H9 (cell line): ENCODE measurements around the gene DCAF11. TPM values are rescaled to one million over a fixed set of nuclear protein-coding genes. Genes with fewer than 3 reads are reported as not detected.

Experiments used
- DNase-seq: peaks from one replicate; pipeline ENCODE4 v3.0.0-alpha.2; 2017
- H2AFZ ChIP-seq: one replicate; pipeline ENCODE4 v1.6.1; 2013; ENCODE audit warnings: mild to moderate bottlenecking, low read length, control low read depth, moderate library complexity
- H2AK5ac ChIP-seq: 2 replicates; pipeline ENCODE4 v1.6.1; 2013; ENCODE audit warnings: low read length, control low read depth, mixed read lengths; ENCODE audit not compliant: insufficient read length
- H2BK120ac ChIP-seq: one replicate; pipeline ENCODE4 v1.6.1; 2013; ENCODE audit warnings: low read depth, mild to moderate bottlenecking, low read length, control low read depth, inconsistent platforms; ENCODE audit not compliant: poor library complexity, severe bottlenecking
- H2BK12ac ChIP-seq: 2 replicates; pipeline ENCODE4 v1.6.1; 2013; ENCODE audit warnings: low read length, control low read depth, mixed read lengths, low read depth; ENCODE audit not compliant: insufficient read length
- H2BK15ac ChIP-seq: 2 replicates; pipeline ENCODE4 v1.6.1; 2013; ENCODE audit warnings: low read depth, low read length, control low read depth
- H2BK20ac ChIP-seq: one replicate; pipeline ENCODE4 v1.6.1; 2013; ENCODE audit warnings: low read depth, mild to moderate bottlenecking, low read length, control low read depth, inconsistent platforms; ENCODE audit not compliant: poor library complexity, severe bottlenecking
- H2BK5ac ChIP-seq: 2 replicates; pipeline ENCODE4 v1.6.1; 2013; ENCODE audit warnings: low read length, control low read depth, mixed read lengths; ENCODE audit not compliant: insufficient read length
- H3K14ac ChIP-seq: 2 replicates; pipeline ENCODE4 v1.6.1; 2013; ENCODE audit warnings: low read length, control low read depth; ENCODE audit not compliant: insufficient read depth
- H3K18ac ChIP-seq: 2 replicates; pipeline ENCODE4 v1.6.1; 2013; ENCODE audit warnings: low read depth, mild to moderate bottlenecking, mixed read lengths, low read length, control low read depth; ENCODE audit not compliant: insufficient read length
- H3K23ac ChIP-seq: 2 replicates; pipeline ENCODE4 v1.6.1; 2013; ENCODE audit warnings: low read length, control low read depth, mixed read lengths, low read depth; ENCODE audit not compliant: insufficient read length
- H3K23me2 ChIP-seq: 2 replicates; pipeline ENCODE4 v1.6.1; 2013; ENCODE audit warnings: low read depth, mild to moderate bottlenecking, mixed read lengths, low read length, control low read depth; ENCODE audit not compliant: insufficient read length, poor library complexity, severe bottlenecking
- H3K27ac ChIP-seq: 2 replicates; pipeline ENCODE4 v1.5.1; 2013; ENCODE audit warnings: low read length, control low read depth, mixed read lengths, low read depth; ENCODE audit not compliant: insufficient read length
- H3K27me3 ChIP-seq: 2 replicates; pipeline ENCODE4 v1.6.1; 2013; ENCODE audit warnings: low read length, control low read depth, inconsistent platforms; ENCODE audit not compliant: insufficient read depth
- H3K4ac ChIP-seq: 2 replicates; pipeline ENCODE4 v1.6.1; 2013; ENCODE audit warnings: low read depth, mild to moderate bottlenecking, control low read depth, inconsistent platforms, low read length, moderate library complexity
- H3K4me1 ChIP-seq: 2 replicates; pipeline ENCODE4 v1.6.1; 2013; ENCODE audit warnings: low read length, control low read depth, inconsistent platforms; ENCODE audit not compliant: insufficient read depth
- H3K4me2 ChIP-seq: 2 replicates; pipeline ENCODE4 v1.6.1; 2013; ENCODE audit warnings: low read length, control low read depth, mixed read lengths; ENCODE audit not compliant: insufficient read length, insufficient read depth
- H3K56ac ChIP-seq: 2 replicates; pipeline ENCODE4 v1.6.1; 2013; ENCODE audit warnings: low read depth, mild to moderate bottlenecking, mixed read lengths, low read length, control low read depth; ENCODE audit not compliant: insufficient read length
- H3K79me1 ChIP-seq: 2 replicates; pipeline ENCODE4 v1.6.1; 2013; ENCODE audit warnings: low read depth, mild to moderate bottlenecking, moderate library complexity, low read length, control low read depth, inconsistent platforms; ENCODE audit not compliant: insufficient read depth, poor library complexity, severe bottlenecking
- H3K79me2 ChIP-seq: 2 replicates; pipeline ENCODE4 v1.6.1; 2013; ENCODE audit warnings: low read length, control low read depth, inconsistent platforms; ENCODE audit not compliant: insufficient read depth
- H3K9ac ChIP-seq: 2 replicates; pipeline ENCODE4 v1.6.1; 2013; ENCODE audit warnings: low read length, control low read depth, mixed read lengths; ENCODE audit not compliant: insufficient read length; ENCODE audit errors: extremely low read depth
- H3K9me3 ChIP-seq: one replicate; pipeline ENCODE4 v1.6.1; 2013; ENCODE audit warnings: low read depth, low read length, inconsistent platforms; ENCODE audit not compliant: control insufficient read depth
- H3T11ph ChIP-seq: one replicate; pipeline ENCODE4 v1.6.1; 2013; ENCODE audit warnings: mild to moderate bottlenecking, low read length, control low read depth, inconsistent platforms
- H4K20me1 ChIP-seq: one replicate; pipeline ENCODE4 v1.6.1; 2013; ENCODE audit not compliant: control insufficient read depth, insufficient read length, insufficient read depth
- H4K5ac ChIP-seq: 2 replicates; pipeline ENCODE4 v1.6.1; 2013; ENCODE audit warnings: low read depth, mild to moderate bottlenecking, mixed read lengths, low read length, control low read depth; ENCODE audit not compliant: insufficient read length
- H4K8ac ChIP-seq: replicated peaks from 2 replicates; pipeline ENCODE4 v1.6.1; 2013; ENCODE audit warnings: low read length, control low read depth, mixed read lengths, low read depth; ENCODE audit not compliant: insufficient read length
- H4K91ac ChIP-seq: 2 replicates; pipeline ENCODE4 v1.6.1; 2013; ENCODE audit warnings: low read depth, mild to moderate bottlenecking, moderate library complexity, mixed read lengths, low read length, control low read depth; ENCODE audit not compliant: insufficient read length
- H3K27ac Mint-ChIP-seq, 3 experiments: 2 replicates in 2 of 3; 3 replicates in 1 of 3; pipeline ENCODE4 v1.8.0; 2020 to 2021; ENCODE audit warnings: mixed read lengths in 3 of 3, mild to moderate bottlenecking in 1 of 3, moderate library complexity in 1 of 3
- H3K27me3 Mint-ChIP-seq: 2 replicates; pipeline ENCODE4 v1.8.0; 2021; ENCODE audit warnings: low read depth, mild to moderate bottlenecking, moderate library complexity, mixed read lengths
- H3K36me3 Mint-ChIP-seq, 3 experiments: 2 replicates in 2 of 3; 3 replicates in 1 of 3; pipeline ENCODE4 v1.8.0; 2020 to 2021; ENCODE audit warnings: low read depth in 3 of 3, mixed read lengths in 3 of 3; ENCODE audit not compliant: insufficient read depth in 1 of 3
- H3K4me1 Mint-ChIP-seq, 2 experiments: 2 replicates each; pipeline ENCODE4 v1.8.0; 2020; ENCODE audit warnings: mixed read lengths in 2 of 2
- H3K4me3 Mint-ChIP-seq, 2 experiments: 2 replicates in 1 of 2; 3 replicates in 1 of 2; pipeline ENCODE4 v1.8.0; 2020 to 2021; ENCODE audit warnings: mild to moderate bottlenecking in 2 of 2, mixed read lengths in 2 of 2, moderate library complexity in 1 of 2
- H3K9me3 Mint-ChIP-seq, 2 experiments: 2 replicates in 1 of 2; 3 replicates in 1 of 2; pipeline ENCODE4 v1.8.0; 2020; ENCODE audit warnings: mild to moderate bottlenecking in 2 of 2, mixed read lengths in 2 of 2, moderate library complexity in 1 of 2
- CTCF ChIP-seq: fragments of 200-600 bp; sonication (generic); conservative IDR thresholded peaks from 3 replicates; pipeline ENCODE4 v1.8.0; 2021; ENCODE audit warnings: antibody characterized with exemption, mild to moderate bottlenecking
- WGBS: extraction: QIAGEN DNeasy Blood & Tissue Kit; methylation state at CpG from one replicate; pipeline ENCODE4 v1.1.7; 2013; ENCODE audit warnings: missing lambda C conversion rate, low lambda C conversion rate, mixed read lengths; ENCODE audit not compliant: insufficient read length; ENCODE audit errors: extremely low coverage; 5-methylcytosine and 5-hydroxymethylcytosine counted together
- total RNA-seq: library from RNA; stranded (reverse); gene quantifications from 2 replicates; pipeline ENCODE4 v1.2.1, GENCODE V29; 2021

DCAF11 gene
- total RNA-seq, 1 experiment from 2014 or later = 73.4 TPM

- no peak overlapping the region for H2AK5ac ChIP-seq
- no peak overlapping the region for H3K4ac ChIP-seq
- H3K14ac ChIP-seq = no peak overlapping the region
- H3K9me3 Mint-ChIP-seq = peaks cover 18 to 19% of the 10 kb centered on the region in 2 experiments
- no peak overlapping the region for H3T11ph ChIP-seq
- H2BK20ac ChIP-seq = no peak overlapping the region
- H4K91ac ChIP-seq = no peak overlapping the region
- no CpG with 5 or more reads among the region's 4 CpGs for WGBS
- no peaks in the 10 kb centered on the region for H4K20me1 ChIP-seq
- peaks cover 3 to 5% of the 10 kb centered on the region in 2 experiments for H3K4me1 Mint-ChIP-seq
- no peaks in the 10 kb centered on the region for H3K27me3 Mint-ChIP-seq
- H3K23ac ChIP-seq = no peak overlapping the region
- H3K23me2 ChIP-seq = no peaks in the 10 kb centered on the region
- H3K4me3 Mint-ChIP-seq = no peak overlapping the region; a peak in 1 of 5 replicates
- no peak overlapping the region for H3K27ac ChIP-seq
- no peak overlapping the region for H2AFZ ChIP-seq
- H3K9me3 ChIP-seq = no peaks in the 10 kb centered on the region
- no peak overlapping the region for H3K18ac ChIP-seq
- H3K9ac ChIP-seq = no peak overlapping the region
- no peak overlapping the region for H3K4me2 ChIP-seq
- no peak overlapping the region for H4K8ac ChIP-seq
- no peak for DNase-seq
- H4K5ac ChIP-seq = no peak overlapping the region
- H3K27me3 ChIP-seq = no peaks in the 10 kb centered on the region
- TF ChIP-seq CTCF = no peak
- H3K36me3 Mint-ChIP-seq = peaks cover 29 to 33% (median 33%) of the 10 kb centered on the region in 3 experiments
- H2BK12ac ChIP-seq = no peak overlapping the region
- H2BK5ac ChIP-seq = no peak overlapping the region
- H3K56ac ChIP-seq = no peak overlapping the region
- no peaks in the 10 kb centered on the region for H3K79me2 ChIP-seq
- no peak overlapping the region for H3K27ac Mint-ChIP-seq
- H3K79me1 ChIP-seq = no peaks in the 10 kb centered on the region
- H2BK15ac ChIP-seq = no peak overlapping the region
- no peak overlapping the region for H2BK120ac ChIP-seq
- H3K4me1 ChIP-seq = no peaks in the 10 kb centered on the region
Observed at GRCh38 chr14:24106672-24107271, 7.8 kb upstream of the DCAF11 start.
